A673 (cell line): ENCODE measurements around the gene RAP1GAP.

Source experiments
- EZH2 ChIP-seq: fragments of 200-600 bp; sonication (generic); IDR thresholded peaks from 2 replicates; pipeline ENCODE4 v1.6.1; 2017; ENCODE audit warnings: borderline replicate concordance, low read depth, mild to moderate bottlenecking, mixed read lengths, antibody characterized with exemption, low read length; ENCODE audit not compliant: poor library complexity, severe bottlenecking
- TF ChIP-seq, protein P1 (sequence below): fragments of 300-800, 200-600 bp; sonication (generic); conservative IDR thresholded peaks from 2 replicates; pipeline ENCODE4 v1.5.1; 2017; ENCODE audit warnings: low read depth, mild to moderate bottlenecking, antibody characterized with exemption, low read length, moderate library complexity, mixed read lengths

GRCh38 chr1:21618561-21619374 lies 50.4 kb downstream of the RAP1GAP start:
- TF ChIP-seq, protein P1, sequence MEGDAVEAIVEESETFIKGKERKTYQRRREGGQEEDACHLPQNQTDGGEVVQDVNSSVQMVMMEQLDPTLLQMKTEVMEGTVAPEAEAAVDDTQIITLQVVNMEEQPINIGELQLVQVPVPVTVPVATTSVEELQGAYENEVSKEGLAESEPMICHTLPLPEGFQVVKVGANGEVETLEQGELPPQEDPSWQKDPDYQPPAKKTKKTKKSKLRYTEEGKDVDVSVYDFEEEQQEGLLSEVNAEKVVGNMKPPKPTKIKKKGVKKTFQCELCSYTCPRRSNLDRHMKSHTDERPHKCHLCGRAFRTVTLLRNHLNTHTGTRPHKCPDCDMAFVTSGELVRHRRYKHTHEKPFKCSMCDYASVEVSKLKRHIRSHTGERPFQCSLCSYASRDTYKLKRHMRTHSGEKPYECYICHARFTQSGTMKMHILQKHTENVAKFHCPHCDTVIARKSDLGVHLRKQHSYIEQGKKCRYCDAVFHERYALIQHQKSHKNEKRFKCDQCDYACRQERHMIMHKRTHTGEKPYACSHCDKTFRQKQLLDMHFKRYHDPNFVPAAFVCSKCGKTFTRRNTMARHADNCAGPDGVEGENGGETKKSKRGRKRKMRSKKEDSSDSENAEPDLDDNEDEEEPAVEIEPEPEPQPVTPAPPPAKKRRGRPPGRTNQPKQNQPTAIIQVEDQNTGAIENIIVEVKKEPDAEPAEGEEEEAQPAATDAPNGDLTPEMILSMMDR, result no peak
- TF ChIP-seq EZH2, result no peak
